Activated CD8-positive, alpha-beta memory T cell treated with anti-CD3 and anti-CD28 coated beads for 4 hours (primary cell): ENCODE measurements around the gene MPHOSPH9.
A peak's percentile ranks its signal among the peaks of the same experiment; 100 is the strongest.

Experiments used
- DNase-seq, 2 donors: peaks; one replicate each; pipeline ENCODE4 v3.0.0-alpha.2; 2020; ENCODE audit warnings: low read depth in 2 of 2

Gene MPHOSPH9

DNA sequence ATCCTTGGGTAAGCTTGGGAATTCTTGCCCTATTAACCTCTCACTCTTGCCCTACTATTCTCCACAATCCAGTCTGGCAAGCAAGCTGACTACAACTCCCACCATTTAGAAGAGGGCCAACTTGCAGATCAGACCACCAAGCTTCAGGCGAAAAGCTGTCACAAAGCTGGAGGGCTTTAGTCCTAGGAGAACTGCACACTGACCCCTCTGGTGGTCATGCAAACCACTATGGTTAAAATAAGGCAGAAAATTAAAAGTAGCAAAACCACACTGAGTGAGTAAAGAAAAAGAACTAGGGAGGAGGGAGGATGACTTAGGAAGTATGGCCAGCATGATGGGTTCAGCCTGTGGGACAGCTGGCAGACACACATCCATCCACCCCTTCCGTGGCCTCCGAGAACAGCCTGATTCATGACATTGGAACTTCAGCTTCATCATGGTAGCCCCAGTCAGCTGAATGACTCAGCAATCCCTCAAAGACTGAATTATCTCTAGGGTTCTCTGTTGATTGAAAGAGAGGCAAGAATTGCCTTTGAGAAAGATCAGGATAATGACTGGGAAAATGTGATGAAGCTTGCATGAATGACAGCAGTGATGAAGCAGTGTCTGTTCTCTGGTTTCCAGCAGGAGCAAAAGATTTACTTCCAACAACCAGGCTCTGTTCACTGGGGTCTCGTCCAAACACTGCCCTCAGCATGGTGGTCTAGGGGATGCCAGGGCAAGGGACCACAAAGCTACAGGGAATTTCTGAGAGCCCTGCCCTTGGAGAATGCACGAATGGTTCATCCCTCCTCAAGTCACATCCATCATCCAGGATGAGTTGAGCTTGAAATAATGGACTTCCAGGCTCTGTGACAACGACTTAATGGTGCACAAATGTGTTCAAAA lies 106.4 kb downstream of the MPHOSPH9 start:
- no peak for DNase-seq

GRCh38 chr12:123122626-123123025 lies 110.3 kb downstream of the MPHOSPH9 start:
- no peak for DNase-seq

DNA sequence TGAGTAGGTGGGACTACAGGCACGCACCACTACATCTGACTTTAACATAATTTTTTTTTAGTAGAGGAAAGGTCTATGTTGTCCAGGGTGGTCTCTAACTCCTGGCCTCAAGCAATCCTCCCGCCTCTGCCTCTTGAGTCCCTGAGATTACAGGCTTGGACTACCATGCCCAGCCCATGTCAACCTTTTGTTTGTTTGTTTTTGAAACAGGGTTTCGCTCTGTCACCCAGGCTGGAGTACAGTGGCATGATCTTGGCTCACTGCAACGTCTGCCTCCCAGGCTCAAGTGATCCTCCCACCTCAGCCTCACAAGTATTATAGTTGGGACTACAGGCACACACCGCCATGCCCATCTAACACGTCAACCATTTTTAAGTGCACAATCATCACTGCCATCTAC lies 111.3 kb downstream of the MPHOSPH9 start:
- no peak for DNase-seq

GRCh38 chr12:123120452-123121166 lies 112.3 kb downstream of the MPHOSPH9 start:
- DNase-seq = no peak

GRCh38 chr12:123119808-123120207 lies 113.1 kb downstream of the MPHOSPH9 start:
- DNase-seq = peak in 1 of 2 donors; percentile 13

GRCh38 chr12:123118497-123118896 lies 114.4 kb downstream of the MPHOSPH9 start:
- no peak for DNase-seq

GRCh38 chr12:123115409-123116121 lies 117.4 kb downstream of the MPHOSPH9 start:
- no peak for DNase-seq

GRCh38 chr12:123114304-123115083 lies 118.4 kb downstream of the MPHOSPH9 start:
- DNase-seq = no peak

- no peak for DNase-seq
These were observed 119.9 kb downstream of the MPHOSPH9 start for GRCh38 chr12:123113026-123113425.

GRCh38 chr12:123111498-123112165 lies 121.3 kb downstream of the MPHOSPH9 start:
- no peak for DNase-seq

- no peak for DNase-seq
These were observed 123.6 kb downstream of the MPHOSPH9 start for GRCh38 chr12:123109319-123109772.

GRCh38 chr12:123108682-123109066 lies 124.3 kb downstream of the MPHOSPH9 start:
- DNase-seq = no peak

- DNase-seq = no peak
These were observed 124.8 kb downstream of the MPHOSPH9 start for GRCh38 chr12:123107926-123108681.

DNA sequence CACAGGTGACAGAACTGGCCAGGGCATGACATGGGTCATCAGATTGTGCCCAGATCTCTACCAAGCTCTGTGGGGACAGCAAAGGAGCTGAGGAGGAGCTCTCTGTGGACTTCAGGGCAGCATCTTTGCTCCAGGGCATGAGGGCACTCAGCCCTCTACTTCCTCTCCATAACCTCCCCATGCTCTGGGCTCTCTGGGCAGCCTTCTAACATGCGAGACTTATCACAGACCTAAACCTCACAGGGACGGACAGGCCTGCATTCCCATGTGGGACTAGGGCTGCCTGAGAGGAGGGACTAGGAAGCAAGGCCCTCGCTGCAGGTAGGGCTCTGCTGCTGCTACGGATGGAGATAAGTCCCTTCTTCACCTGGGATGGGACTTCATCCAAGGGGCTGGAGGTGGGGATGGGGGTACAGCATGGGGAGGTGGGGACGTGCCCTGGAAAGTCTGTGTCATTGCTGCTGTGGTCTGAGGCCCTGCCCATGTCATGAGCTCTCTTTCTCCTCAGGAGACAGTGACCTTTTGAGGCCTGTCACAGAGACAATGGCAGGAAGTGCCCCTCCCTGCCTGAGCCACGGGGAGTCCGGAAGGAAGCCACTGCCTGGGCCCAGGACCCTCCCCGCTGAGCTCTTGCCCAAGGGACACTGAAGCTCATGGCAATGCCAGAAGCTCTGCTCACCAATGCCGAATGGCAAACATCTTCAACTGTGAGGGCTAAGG lies 126.1 kb downstream of the MPHOSPH9 start:
- peak; percentile 33 to 38 for DNase-seq

- no peak for DNase-seq
These were observed 127.6 kb downstream of the MPHOSPH9 start for GRCh38 chr12:123105211-123105826.

- DNase-seq = no peak
These were observed 128.1 kb downstream of the MPHOSPH9 start for GRCh38 chr12:123104809-123105208.
